ENCODE data around the gene FTCD. TPM values are rescaled to one million over a fixed set of nuclear protein-coding genes. Genes with fewer than 3 reads are reported as not detected.

Gene FTCD
- total RNA-seq, 2 experiments from 2014 or later: 0.06 to 1.1 TPM

- BruUV-seq (replicated peaks): no TSS peak
- Histone ChIP-seq H3K36me3 (ENCODE audit: insufficient read depth, low read length) (no peaks in the 10 kb centered on the region), H3K27ac (ENCODE audit: low read depth, low read length, poor library complexity, severe bottlenecking) (no peak overlapping the region), H3K9me3 (ENCODE audit: low read length) (peaks cover 3% of the 10 kb centered on the region; the same call in 1 of the 2 replicates), H2AFZ (ENCODE audit: low read length) (no peak overlapping the region), H3K9me2 (ENCODE audit: insufficient read depth, low read length) (no peaks in the 10 kb centered on the region), H3K4me2 (ENCODE audit: low read length) (no peak overlapping the region), H4K20me1 (ENCODE audit: insufficient read depth, low read length) (no peaks in the 10 kb centered on the region), H3K4me1 (ENCODE audit: insufficient read depth, low read length, poor library complexity, severe bottlenecking) (no peaks in the 10 kb centered on the region), H3K4me3 (ENCODE audit: low read depth, low read length, poor library complexity, severe bottlenecking) (no peak overlapping the region), H3K79me2 (ENCODE audit: insufficient read depth, low read depth, low read length) (no peaks in the 10 kb centered on the region)
- CTCF ChIA-PET (ENCODE audit: unreplicated experiment): no interaction called here
- DNase-seq (ENCODE audit: low spot score): no peak
- intact Hi-C loops (cut with micrococcal nuclease; ENCODE audit: unreplicated experiment): no loop called here
- TF ChIP-seq CTCF (conservative IDR thresholded peaks at IDR 0.05; ENCODE audit: low read length) (no peak), EZH2phosphoT487 (IDR thresholded peaks at IDR 0.05; ENCODE audit: borderline replicate concordance, low read depth, low read length) (no peak)
- POLR2A ChIA-PET: no interaction called here
Measured at GRCh38 chr21:46161633-46162592, 6.5 kb upstream of the FTCD start.

GRCh38 chr21:46160907-46161632, 5.7 kb upstream of the FTCD start:
- ChIA-PET CTCF (ENCODE audit: unreplicated experiment) (no interaction called here), POLR2A (no interaction called here)
- H3K4me2 ChIP-seq (ENCODE audit: low read length): no peak overlapping the region

More at GRCh38 chr21:46160907-46161632, 5.7 kb upstream of the FTCD start:
- BruUV-seq (replicated peaks): no TSS peak
- DNase-seq (ENCODE audit: low spot score): no peak
- intact Hi-C loops (cut with micrococcal nuclease; ENCODE audit: unreplicated experiment): no loop called here
- peaks cover 3% of the 10 kb centered on the region; the same call in 1 of the 2 replicates for H3K9me3 ChIP-seq (ENCODE audit: low read length)
- no peak overlapping the region for H3K27ac ChIP-seq (ENCODE audit: low read depth, low read length, poor library complexity, severe bottlenecking)
- H3K36me3 ChIP-seq (ENCODE audit: insufficient read depth, low read length): no peaks in the 10 kb centered on the region
- H3K4me3 ChIP-seq (ENCODE audit: low read depth, low read length, poor library complexity, severe bottlenecking): no peak overlapping the region
- no peaks in the 10 kb centered on the region for H3K79me2 ChIP-seq (ENCODE audit: insufficient read depth, low read depth, low read length)
- no peak overlapping the region for H2AFZ ChIP-seq (ENCODE audit: low read length)
- TF ChIP-seq CTCF (conservative IDR thresholded peaks at IDR 0.05; ENCODE audit: low read length) (no peak), EZH2phosphoT487 (IDR thresholded peaks at IDR 0.05; ENCODE audit: borderline replicate concordance, low read depth, low read length) (no peak)
- no peaks in the 10 kb centered on the region for H4K20me1 ChIP-seq (ENCODE audit: insufficient read depth, low read length)
- H3K4me1 ChIP-seq (ENCODE audit: insufficient read depth, low read length, poor library complexity, severe bottlenecking): no peaks in the 10 kb centered on the region
- H3K9me2 ChIP-seq (ENCODE audit: insufficient read depth, low read length): no peaks in the 10 kb centered on the region
